IMR-90 (cell line): Measurements from ENCODE around the gene PHLDA2. TPM values are rescaled to one million over a fixed set of nuclear protein-coding genes. Genes with fewer than 3 reads are reported as not detected.

Source experiments
- ATAC-seq: fragments of 200-7000 bp; cut with Tn5 transposase; 2 replicates; pipeline ENCODE4 v1.9.1; 2020; ENCODE audit warnings: low read depth, mild to moderate bottlenecking, moderate library complexity
- BruUV-seq: library from RNA; stranded (reverse); fragments of 400-500 nt; replicated peaks from 2 replicates; lab custom pipeline; 2021; lab: Mats Ljungman, UMichigan
- CTCF ChIA-PET: fragments of 300-600 bp; formaldehyde crosslinking; extraction: SDS; loops from one replicate; lab custom pipeline; 2021; ENCODE audit warnings: antibody characterized with exemption; lab: Yijun Ruan, JAX
- POLR2A ChIA-PET: fragments of 300-600 bp; sonication (Branson Sonifier 250); formaldehyde crosslinking; loops from one replicate; lab custom pipeline; 2022; ENCODE audit warnings: antibody characterized with exemption; ENCODE audit not compliant: unreplicated experiment; lab: Charles Lee
- DNase-seq: peaks from one replicate; pipeline ENCODE4 v3.0.0; 2013
- H2AFZ ChIP-seq: replicated peaks from 2 replicates; pipeline ENCODE3; 2013; ENCODE audit warnings: low read length, mild to moderate bottlenecking; ENCODE audit not compliant: poor library complexity
- H2AK5ac ChIP-seq: 2 replicates; pipeline ENCODE4 v1.6.1; 2013; ENCODE audit warnings: low read depth, low read length, inconsistent platforms
- H2AK9ac ChIP-seq: replicated peaks from 2 replicates; pipeline ENCODE3; 2013; ENCODE audit warnings: mild to moderate bottlenecking, low read depth, low read length, moderate library complexity; ENCODE audit not compliant: poor library complexity
- H2BK120ac ChIP-seq: 2 replicates; pipeline ENCODE4 v1.6.1; 2013; ENCODE audit warnings: low read depth, low read length, inconsistent platforms
- H2BK15ac ChIP-seq: 3 replicates; pipeline ENCODE4 v1.6.1; 2013; ENCODE audit warnings: low read depth, low read length, inconsistent platforms
- H2BK20ac ChIP-seq: 2 replicates; pipeline ENCODE4 v1.6.1; 2013; ENCODE audit warnings: low read depth, mild to moderate bottlenecking, inconsistent platforms, low read length, moderate library complexity
- H2BK5ac ChIP-seq: 2 replicates; pipeline ENCODE4 v1.6.1; 2013; ENCODE audit warnings: mild to moderate bottlenecking, low read depth, low read length, inconsistent platforms; ENCODE audit not compliant: poor library complexity, severe bottlenecking
- H3K14ac ChIP-seq: replicated peaks from 2 replicates; pipeline ENCODE4 v1.6.1; 2013; ENCODE audit warnings: low read depth, low read length, inconsistent platforms
- H3K18ac ChIP-seq: 2 replicates; pipeline ENCODE4 v1.6.1; 2013; ENCODE audit warnings: low read depth, low read length, control low read depth
- H3K23ac ChIP-seq: 2 replicates; pipeline ENCODE4 v1.6.1; 2013; ENCODE audit warnings: low read depth, low read length, inconsistent platforms
- H3K27ac ChIP-seq: 2 replicates; pipeline ENCODE4 v1.5.1; 2013; ENCODE audit warnings: mild to moderate bottlenecking, control low read depth, low read length; ENCODE audit not compliant: insufficient read depth
- H3K27me3 ChIP-seq: 2 replicates; pipeline ENCODE4 v1.6.1; 2013; ENCODE audit warnings: low read length; ENCODE audit not compliant: control insufficient read depth, insufficient read depth
- H3K36me3 ChIP-seq: 2 replicates; pipeline ENCODE4 v1.6.1; 2013; ENCODE audit warnings: low read length, mixed read lengths; ENCODE audit not compliant: control insufficient read depth, insufficient read depth
- H3K4ac ChIP-seq: 2 replicates; pipeline ENCODE4 v1.6.1; 2013; ENCODE audit warnings: low read depth, low read length, inconsistent platforms
- H3K4me1 ChIP-seq: 2 replicates; pipeline ENCODE4 v1.6.1; 2013; ENCODE audit warnings: low read length, mixed read lengths; ENCODE audit not compliant: control insufficient read depth, insufficient read depth
- H3K4me2 ChIP-seq: 2 replicates; pipeline ENCODE4 v1.6.1; 2013; ENCODE audit warnings: low read depth, mild to moderate bottlenecking, control low read depth, low read length, moderate library complexity
- H3K4me3 ChIP-seq: 2 replicates; pipeline ENCODE4 v1.5.1; 2013; ENCODE audit warnings: low read depth, mild to moderate bottlenecking, control low read depth, low read length, moderate library complexity; ENCODE audit not compliant: insufficient read depth
- H3K56ac ChIP-seq: 2 replicates; pipeline ENCODE4 v1.6.1; 2013; ENCODE audit warnings: low read length, inconsistent platforms; ENCODE audit not compliant: insufficient read depth; ENCODE audit errors: extremely low read depth
- H3K79me1 ChIP-seq, 2 experiments: 2 replicates each; pipeline ENCODE4 v1.6.1; 2013; ENCODE audit warnings: low read length in 2 of 2, inconsistent platforms in 1 of 2, low read depth in 1 of 2
- H3K9ac ChIP-seq: 2 replicates; pipeline ENCODE4 v1.6.1; 2013; ENCODE audit warnings: low read depth, low read length, control low read depth
- H3K9me1 ChIP-seq: 2 replicates; pipeline ENCODE4 v1.6.1; 2013; ENCODE audit warnings: low read length, inconsistent platforms; ENCODE audit not compliant: insufficient read depth
- H3K9me3 ChIP-seq: 2 replicates; pipeline ENCODE4 v1.6.1; 2013; ENCODE audit warnings: low read length; ENCODE audit not compliant: control insufficient read depth, insufficient read depth
- H4K20me1 ChIP-seq: 2 replicates; pipeline ENCODE4 v1.6.1; 2013; ENCODE audit warnings: low read length, inconsistent platforms; ENCODE audit not compliant: insufficient read depth
- H4K5ac ChIP-seq: 2 replicates; pipeline ENCODE4 v1.6.1; 2013; ENCODE audit warnings: mild to moderate bottlenecking, low read depth, low read length, control low read depth
- H4K8ac ChIP-seq, 2 experiments: 2 replicates each; pipeline ENCODE4 v1.6.1; 2013; ENCODE audit warnings: low read depth in 2 of 2, low read length in 2 of 2, control low read depth in 1 of 2, inconsistent platforms in 1 of 2
- H4K91ac ChIP-seq: 2 replicates; pipeline ENCODE4 v1.6.1; 2013; ENCODE audit warnings: low read depth, low read length, inconsistent platforms; ENCODE audit not compliant: insufficient read depth
- FOS ChIP-seq: fragments of 150-350 bp; IDR thresholded peaks from 2 replicates; pipeline ENCODE4 v1.6.1; 2016; ENCODE audit warnings: low read depth, low read length
- MAFK ChIP-seq: IDR thresholded peaks from 2 replicates; pipeline ENCODE4 v1.6.1; 2012; ENCODE audit warnings: low read depth, low read length, improper control_type of control experiment
- RCOR1 ChIP-seq: IDR thresholded peaks from 2 replicates; pipeline ENCODE4 v1.6.1; 2012; ENCODE audit warnings: mild to moderate bottlenecking, low read length, improper control_type of control experiment; ENCODE audit not compliant: insufficient replicate concordance
- WGBS, 2 experiments: methylation state at CpG; one replicate each; pipeline versions ENCODE4 v1.1.5 to v1.1.7; 2013; ENCODE audit warnings: missing lambda C conversion rate in 2 of 2; ENCODE audit not compliant: insufficient read length in 1 of 2; ENCODE audit errors: extremely low coverage in 2 of 2; 5-methylcytosine and 5-hydroxymethylcytosine counted together
- dilution Hi-C: fragments of 300-500 bp; cut with HindIII; formaldehyde crosslinking; loops from one replicate; pipeline ENCODE4 v1.14.3; 2018; ENCODE audit warnings: low sequenced_read_pairs; ENCODE audit not compliant: unreplicated experiment
- in situ Hi-C: fragments of 300-500 bp; cut with MboI; formaldehyde crosslinking; loops from 3 replicates; pipeline ENCODE4 v1.14.3; 2019; ENCODE audit warnings: low sequenced_read_pairs, inconsistent platforms, mixed read lengths
- intact Hi-C: fragments of 100-400 bp; cut with micrococcal nuclease; formaldehyde crosslinking; loops from 2 replicates; pipeline ENCODE4 v1.10.0; 2022
- polyA plus RNA-seq, 3 experiments: library from polyadenylated mRNA; depleted of rRNA; stranded (reverse); fragments of >200 nt; gene quantifications; 2 replicates each; pipeline ENCODE4 v1.2.3, GENCODE V29; 2012; ENCODE audit warnings: low replicate concordance in 1 of 3
- total RNA-seq: library from RNA; depleted of rRNA; stranded (reverse); fragments of >200 nt; gene quantifications from 2 replicates; pipeline ENCODE4 v1.2.3, GENCODE V29; 2012

PHLDA2 gene
- total and polyA plus RNA-seq, 2 of the 4 experiments (the other 2 are of a cell fraction): 3.8 to 89.0 TPM

GRCh38 chr11:2924381-2924780 lies 4.8 kb downstream of the PHLDA2 start:
- Histone ChIP-seq H3K9me1 (peaks cover 13% of the 10 kb centered on the region), H3K4ac (no peak overlapping the region), H3K14ac (no peak overlapping the region), H3K27me3 (no peaks in the 10 kb centered on the region), H2AFZ (no peak overlapping the region), H4K20me1 (peaks cover 23% of the 10 kb centered on the region), H3K79me1 (peaks cover 6 to 31% of the 10 kb centered on the region in 2 experiments; a peak in 3 of 4 replicates), H2BK120ac (no peak overlapping the region), H2BK5ac (no peak overlapping the region), H3K18ac (no peak overlapping the region), H3K9ac (no peak overlapping the region), H3K36me3 (no peaks in the 10 kb centered on the region), H3K4me2 (no peak overlapping the region), H2AK9ac (no peak overlapping the region), H4K91ac (no peak overlapping the region), H4K5ac (no peak overlapping the region), H3K4me1 (peaks cover 6% of the 10 kb centered on the region), H3K9me3 (no peaks in the 10 kb centered on the region), H2AK5ac (no peak overlapping the region), H2BK20ac (no peak overlapping the region), H2BK15ac (no peak overlapping the region), H4K8ac (no peak overlapping the region), H3K23ac (no peak overlapping the region), H3K4me3 (no peak overlapping the region), H3K27ac (no peak overlapping the region), H3K56ac (no peak overlapping the region)
- 92% methylated on average over 7 of the region's 10 CpGs; no CpG with 5 or more reads in 1 of the 2 experiments for WGBS, 2 experiments
- in situ Hi-C loops: no loop called here
- ATAC-seq (no peak), DNase-seq (no peak)
- intact Hi-C loops: no loop called here
- no TSS peak for BruUV-seq
- ChIA-PET POLR2A (interaction anchor here (0.6 kb wide), 1 partner anchor 458 kb away, joined by 10 read pairs; no protein-coding TSS in a partner anchor), CTCF (no interaction called here)
- dilution Hi-C loops: no loop called here
- TF ChIP-seq FOS: no peak
- TF ChIP-seq RCOR1: no peak
- TF ChIP-seq MAFK: no peak
